ENCODE data around the gene AMMECR1L.
"Not testable (repeated sequence)": the region's sequence is repeated elsewhere in the genome, so short reads cannot be mapped to it uniquely, and the experiment has no call there.

AMMECR1L gene

DNA sequence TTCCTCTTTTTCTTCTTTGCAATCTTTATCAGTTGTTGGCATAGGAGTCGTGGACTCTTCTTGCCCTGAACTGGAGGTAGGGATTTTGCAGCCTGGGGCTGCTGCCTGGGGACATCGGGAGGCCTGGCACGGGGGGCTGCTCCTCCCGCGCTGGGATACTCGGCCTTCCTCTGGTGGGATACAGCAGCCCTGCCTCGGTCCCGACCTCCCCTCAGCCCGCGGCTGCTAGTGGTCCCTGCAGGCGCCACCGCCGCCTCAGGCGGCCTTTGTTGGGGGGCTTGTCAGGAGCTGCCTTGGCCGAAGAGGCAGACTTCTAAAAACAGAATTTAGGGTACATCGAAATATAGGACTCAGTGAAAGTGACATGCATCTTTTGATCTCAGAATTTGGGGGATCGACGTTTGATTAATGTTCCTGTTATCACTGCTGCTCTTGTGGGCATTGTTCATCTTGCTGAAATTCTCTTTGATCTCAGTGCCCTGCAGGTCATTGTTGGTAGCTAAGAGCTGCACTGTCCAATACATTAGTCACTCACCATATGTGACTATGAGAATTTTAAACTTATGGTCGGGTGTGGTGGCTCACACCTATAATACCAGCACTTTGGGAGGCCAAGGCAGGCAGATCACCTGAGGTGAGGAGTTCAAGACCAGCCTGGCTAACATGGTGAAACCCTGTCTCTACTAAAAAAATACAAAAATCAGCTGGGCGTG lies 44.1 kb downstream of the AMMECR1L start:
- DNase-seq (ENCODE audit: low spot score), result no peak

DNA sequence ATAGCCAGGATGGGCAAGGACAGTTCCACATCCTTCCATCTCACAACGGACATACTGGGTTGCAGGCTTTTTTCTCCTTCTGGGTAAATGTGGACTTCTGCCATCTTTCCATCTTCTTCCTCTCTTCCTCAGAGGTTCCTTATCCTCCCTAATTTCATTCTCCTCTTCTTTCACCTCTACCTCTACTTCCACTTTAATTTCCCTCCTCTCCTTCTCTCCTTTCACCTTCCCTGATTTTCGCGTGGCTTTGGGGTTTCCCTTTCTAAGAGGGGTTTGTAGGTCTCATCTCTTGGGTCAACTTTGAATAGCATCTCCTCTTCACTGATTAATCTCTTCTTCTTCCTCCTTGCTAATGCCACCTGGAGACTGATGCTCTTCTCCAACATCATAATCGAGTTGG lies 44.9 kb downstream of the AMMECR1L start:
- no peak for DNase-seq (ENCODE audit: low spot score)

DNA sequence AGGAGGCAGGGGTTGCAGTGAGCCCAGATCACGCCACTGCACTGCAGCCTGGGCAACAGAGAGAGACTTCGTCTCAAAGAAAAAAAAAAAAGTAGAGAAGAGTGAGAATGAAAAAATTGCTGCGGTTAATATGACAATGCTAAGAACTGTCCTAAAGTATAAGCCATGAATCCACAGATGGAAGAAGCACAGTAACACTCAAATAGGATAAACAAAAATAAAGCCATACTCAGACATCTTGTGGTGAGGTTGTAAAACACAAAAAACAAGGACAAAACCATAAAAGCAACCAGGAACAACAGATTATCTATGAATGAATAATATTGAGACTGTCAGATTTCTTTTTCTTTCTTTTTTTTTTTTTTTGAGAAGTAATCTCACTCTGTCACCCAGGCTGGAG lies 50.8 kb downstream of the AMMECR1L start:
- no peak for DNase-seq (ENCODE audit: low spot score)

DNA sequence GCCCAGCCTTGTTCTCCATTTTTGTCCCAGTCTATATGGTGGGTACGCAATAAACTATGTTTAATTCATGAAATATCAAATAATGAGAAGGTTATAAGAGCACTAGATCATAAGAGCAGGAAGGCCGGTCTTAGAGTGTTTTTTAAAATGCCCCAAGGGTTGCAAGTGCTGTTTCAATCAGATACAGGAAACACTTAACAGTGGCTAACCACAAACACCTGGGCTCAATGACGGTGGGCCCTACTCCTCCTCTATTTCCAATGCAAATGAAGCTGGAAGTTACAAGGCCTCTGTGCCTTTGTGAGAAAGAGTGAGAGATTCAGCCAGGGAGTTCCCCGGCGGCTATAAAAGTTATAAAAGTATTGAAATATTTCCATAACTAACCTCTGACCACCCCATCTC lies 55.9 kb downstream of the AMMECR1L start:
- DNase-seq (ENCODE audit: low spot score), result no peak

DNA sequence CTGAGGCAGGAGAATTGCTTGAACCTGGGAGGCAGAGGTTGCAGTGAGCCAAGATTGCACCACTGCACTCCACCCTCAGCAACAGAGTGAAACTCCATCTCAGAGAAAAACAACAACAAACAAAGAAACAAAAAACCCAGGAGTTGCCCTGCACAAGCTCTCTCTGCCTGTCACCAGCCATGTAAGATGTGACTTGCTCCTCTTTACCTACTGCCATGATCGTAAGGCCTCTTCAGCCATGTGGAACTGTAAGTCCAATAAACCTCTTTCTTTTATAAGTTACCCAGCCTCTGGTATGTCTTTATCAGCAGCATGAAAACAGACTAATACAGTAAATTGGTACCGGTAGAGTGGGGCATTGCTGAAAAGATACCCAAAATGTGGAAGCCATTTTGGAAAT lies 59.0 kb downstream of the AMMECR1L start:
- DNase-seq (ENCODE audit: low spot score), result not testable (repeated sequence)

DNA sequence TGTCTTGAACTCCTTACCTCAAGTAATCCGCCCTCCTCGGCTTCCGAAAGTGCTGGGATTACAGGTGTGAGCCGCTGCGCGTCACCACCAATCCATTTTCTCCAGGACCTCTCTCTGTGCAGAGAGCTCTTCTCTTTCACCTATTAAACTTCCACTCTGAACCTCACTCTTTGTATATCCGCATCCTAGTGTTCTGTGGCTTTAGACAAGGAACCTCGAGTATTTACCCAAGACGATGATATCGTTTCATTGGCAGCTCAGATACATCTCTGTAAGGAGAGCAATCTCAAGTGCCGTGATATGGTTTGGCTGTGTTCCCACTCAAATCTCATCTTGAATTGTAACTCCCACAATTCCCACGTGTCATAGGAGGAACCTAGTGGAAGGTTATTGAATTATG lies 59.7 kb downstream of the AMMECR1L start:
- DNase-seq (ENCODE audit: low spot score), result no peak

DNA sequence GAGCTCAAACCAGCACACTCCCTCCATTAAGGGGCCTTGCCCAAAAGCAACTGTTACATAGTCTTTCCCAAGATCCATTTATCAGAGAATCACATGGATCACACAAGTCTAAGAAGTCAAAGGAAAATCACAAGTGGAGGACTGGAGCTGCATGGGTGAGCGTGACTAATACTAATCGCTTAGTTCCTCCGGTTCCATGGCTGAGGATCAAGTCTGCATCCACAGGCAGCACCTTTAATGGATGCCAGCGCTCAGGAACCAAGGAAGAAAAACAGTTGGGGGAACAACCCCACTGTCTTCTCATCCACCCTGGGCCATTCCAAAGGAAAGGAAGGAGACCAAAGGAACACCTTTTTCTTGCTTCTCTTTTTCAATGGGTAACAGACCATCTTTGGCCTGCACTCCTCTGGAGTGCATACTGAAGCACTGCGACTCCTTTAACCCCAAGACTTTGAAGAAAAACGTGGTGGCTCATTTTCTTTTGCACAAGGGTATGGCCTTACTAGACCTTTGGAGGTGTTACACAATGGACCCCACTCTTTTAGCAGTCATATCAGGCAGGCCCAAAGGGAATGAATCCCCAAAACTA lies 65.6 kb downstream of the AMMECR1L start:
- no peak for DNase-seq (ENCODE audit: low spot score)

DNA sequence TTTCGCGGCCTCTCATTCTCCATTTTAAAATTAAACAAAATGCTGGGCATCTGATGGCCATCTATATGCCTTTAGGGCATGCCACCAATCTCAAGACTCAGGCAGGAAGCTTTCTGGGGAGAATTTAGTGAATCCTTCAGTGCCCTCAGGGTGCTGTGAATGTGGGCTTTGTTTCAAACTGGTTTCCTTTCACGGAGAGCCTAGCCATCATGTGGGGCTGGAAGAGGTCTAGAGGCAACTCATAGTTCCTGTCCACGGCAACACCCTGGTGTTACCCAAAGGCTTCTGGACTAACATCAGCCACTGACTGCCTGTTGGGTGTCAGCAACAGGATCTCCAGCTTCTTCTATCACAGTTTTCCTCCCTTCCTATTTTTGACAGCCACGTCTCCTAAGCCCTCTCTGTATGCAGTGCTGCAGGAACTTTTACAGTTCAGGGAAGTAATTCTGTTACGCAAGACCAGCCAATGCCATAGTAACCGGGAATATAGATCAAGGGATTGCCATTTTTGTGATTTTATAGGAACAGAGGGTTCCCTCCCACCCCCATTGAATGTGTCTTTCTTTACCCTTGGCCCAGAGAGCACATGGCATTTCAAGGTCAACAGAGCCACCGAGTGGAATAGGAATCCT lies 66.8 kb downstream of the AMMECR1L start:
- no peak for DNase-seq (ENCODE audit: low spot score)

DNA sequence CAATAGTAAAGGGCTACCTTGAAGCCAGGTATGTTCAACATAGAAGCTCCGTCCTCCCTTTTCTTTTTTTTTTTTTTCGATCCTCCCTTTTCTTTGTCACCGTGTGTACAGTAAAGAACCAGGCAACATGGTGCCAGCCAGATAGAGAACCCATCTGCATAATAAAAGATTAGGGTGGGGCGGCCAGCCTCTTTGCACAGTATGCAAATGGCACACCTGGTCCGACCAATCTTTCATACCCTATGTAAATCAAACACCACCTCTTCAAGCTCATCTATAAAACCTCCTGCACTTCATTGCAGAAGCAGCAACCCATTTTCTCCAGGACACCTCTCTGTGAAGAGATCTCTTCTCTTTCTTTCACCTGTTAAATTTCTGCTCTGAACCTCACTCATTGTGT lies 67.5 kb downstream of the AMMECR1L start:
- DNase-seq (ENCODE audit: low spot score), result no peak

DNA sequence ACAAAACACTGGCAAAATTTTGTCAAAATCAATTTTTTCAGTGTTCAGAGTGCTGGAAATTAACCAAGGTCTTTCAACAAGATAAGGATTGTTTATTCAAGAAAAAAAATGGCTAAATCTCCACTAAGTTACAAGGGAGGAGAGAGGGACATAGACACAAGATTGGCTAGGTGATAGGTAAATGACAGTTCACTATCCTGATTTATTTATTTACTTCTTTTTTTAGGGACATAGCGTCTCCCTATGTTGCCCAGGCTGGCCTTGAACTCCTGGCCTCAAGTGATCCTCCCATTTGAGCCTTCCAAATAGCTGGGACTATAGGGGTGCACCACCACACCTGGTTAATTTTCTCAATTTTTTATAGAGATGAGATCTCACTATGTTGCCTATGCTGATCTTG lies 71.1 kb downstream of the AMMECR1L start:
- no peak for DNase-seq (ENCODE audit: low spot score)

DNA sequence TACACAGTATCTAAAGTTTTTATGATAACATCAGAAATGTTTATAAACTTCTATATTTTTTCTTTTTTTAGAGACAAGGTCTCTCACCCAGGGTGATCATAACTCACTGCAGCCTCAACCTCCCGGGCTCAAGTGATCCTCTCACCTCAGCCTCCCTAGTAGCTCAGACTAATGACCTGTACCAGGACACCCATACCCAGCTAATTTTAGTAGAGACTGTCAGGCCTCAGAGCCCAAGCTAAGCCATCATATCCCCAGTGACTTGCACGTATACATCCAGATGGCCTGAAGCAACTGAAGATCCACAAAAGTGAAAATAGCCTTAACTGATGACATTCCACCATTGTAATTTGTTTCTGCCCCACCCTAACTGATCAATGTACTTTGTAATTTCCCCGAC lies 73.3 kb downstream of the AMMECR1L start:
- DNase-seq (ENCODE audit: low spot score), result not testable (repeated sequence)

All from left forelimb (tissue), 1 donor.